NB4 (cell line): ENCODE data around the gene NDRG4.
"Not testable (repeated sequence)": the region's sequence is repeated elsewhere in the genome, so short reads cannot be mapped to it uniquely, and the experiment has no call there.

Experiments used
- DNase-seq: peaks from one replicate; pipeline ENCODE4 v3.0.0; 2010; ENCODE audit warnings: low read depth
- H3K4me3 ChIP-seq: one replicate; pipeline ENCODE4 v1.5.1; 2011; ENCODE audit warnings: mild to moderate bottlenecking, low read depth, low read length, moderate library complexity
- CTCF ChIP-seq: IDR thresholded peaks from one replicate; pipeline ENCODE4 v1.5.1; 2012; ENCODE audit warnings: low read depth, low read length
- MAX ChIP-seq: IDR thresholded peaks from 2 replicates; pipeline ENCODE4 v1.6.1; 2011; ENCODE audit warnings: low read depth, low read length
- MYC ChIP-seq: IDR thresholded peaks from 2 replicates; pipeline ENCODE4 v1.6.1; 2011; ENCODE audit warnings: low read depth, low read length
- POLR2A ChIP-seq: IDR thresholded peaks from 2 replicates; pipeline ENCODE4 v1.6.1; 2011; ENCODE audit warnings: mild to moderate bottlenecking; ENCODE audit not compliant: insufficient read length; ENCODE audit errors: extremely low read depth

Gene NDRG4

GRCh38 chr16:58488531-58488930, 11.4 kb upstream of the NDRG4 start:
- H3K4me3 ChIP-seq = no peak overlapping the region
- no peak for DNase-seq
- no peak for TF ChIP-seq POLR2A
- TF ChIP-seq MYC = no peak
- TF ChIP-seq CTCF = no peak
- no peak for TF ChIP-seq MAX

- TF ChIP-seq POLR2A (no peak), MYC (no peak), MAX (no peak), CTCF (no peak)
- H3K4me3 ChIP-seq = no peak overlapping the region
Measured at GRCh38 chr16:58490065-58490464, 9.9 kb upstream of the NDRG4 start.

GRCh38 chr16:58490539-58490938, 9.4 kb upstream of the NDRG4 start:
- not testable (repeated sequence) for H3K4me3 ChIP-seq

More at GRCh38 chr16:58490065-58490464, 9.9 kb upstream of the NDRG4 start:
- no peak for DNase-seq

GRCh38 chr16:58492066-58492465, 7.9 kb upstream of the NDRG4 start:
- no peak for TF ChIP-seq MYC
- TF ChIP-seq MAX = no peak
- TF ChIP-seq POLR2A = no peak
- TF ChIP-seq CTCF = no peak
- peak; percentile 56 for DNase-seq
- H3K4me3 ChIP-seq = no peak overlapping the region

More at GRCh38 chr16:58490539-58490938, 9.4 kb upstream of the NDRG4 start:
- DNase-seq = not testable (repeated sequence)

- DNase-seq = peak; percentile 43
- TF ChIP-seq POLR2A (no peak), MYC (no peak), CTCF (no peak), MAX (no peak)
Measured at GRCh38 chr16:58492735-58493134, 7.2 kb upstream of the NDRG4 start.

GRCh38 chr16:58493756-58494431, 6.0 kb upstream of the NDRG4 start:
- no peak overlapping the region for H3K4me3 ChIP-seq
- TF ChIP-seq CTCF (no peak), MYC (no peak), POLR2A (no peak), MAX (no peak)
- DNase-seq = no peak

More at GRCh38 chr16:58492735-58493134, 7.2 kb upstream of the NDRG4 start:
- no peak overlapping the region for H3K4me3 ChIP-seq
